T follicular helper cell (primary cell): ENCODE data around the gene LY6G6D.
A peak's percentile ranks its signal among the peaks of the same experiment; 100 is the strongest.
"Not testable (repeated sequence)": the region's sequence is repeated elsewhere in the genome, so short reads cannot be mapped to it uniquely, and the experiment has no call there.

Experiments used
- DNase-seq: peaks from one replicate; pipeline ENCODE4 v3.0.0-alpha.2; 2020; ENCODE audit warnings: low read depth

LY6G6D gene

GRCh38 chr6:31692353-31692752 is 22.8 kb upstream of the LY6G6D start:
- no peak for DNase-seq

DNA sequence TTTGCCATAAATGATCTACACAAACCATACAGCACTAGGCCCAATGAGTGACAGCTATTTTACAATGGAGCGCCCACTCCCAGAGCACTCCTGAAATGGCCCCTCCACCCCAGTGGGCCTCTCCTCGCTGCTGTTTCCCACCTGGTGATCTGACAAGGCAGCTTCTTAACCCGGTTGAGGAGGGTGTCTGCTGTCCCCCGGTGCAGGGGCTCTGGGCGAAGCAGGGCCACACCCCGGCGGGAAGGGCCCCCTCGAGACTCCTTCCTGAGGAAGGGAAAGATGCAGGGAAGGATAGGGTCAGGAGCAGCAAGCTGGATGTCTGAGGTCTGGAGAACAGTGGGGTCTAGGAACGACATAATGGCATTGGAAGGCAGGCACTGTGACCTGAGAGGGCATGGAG is 22.3 kb upstream of the LY6G6D start:
- no peak for DNase-seq

DNA sequence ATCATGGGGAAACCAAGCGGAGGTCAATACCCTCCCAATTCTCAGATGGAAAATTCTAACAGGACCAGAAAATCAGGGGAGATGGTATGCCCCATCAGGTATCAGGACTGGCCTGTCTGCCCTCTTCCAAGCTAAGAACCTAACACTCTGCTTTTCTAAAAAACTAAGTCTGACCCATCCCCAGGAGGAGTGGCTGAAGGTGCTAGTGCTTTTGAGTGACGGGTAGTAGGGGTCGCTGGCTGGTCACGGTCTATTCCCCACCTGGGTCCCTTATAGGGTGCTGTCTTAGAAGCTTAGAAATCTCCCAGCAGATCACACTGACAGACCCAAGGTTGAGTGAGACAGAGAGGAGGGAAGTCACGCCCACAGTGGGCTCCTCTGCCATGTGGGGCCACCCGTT is 21.6 kb upstream of the LY6G6D start:
- DNase-seq: no peak

- DNase-seq: no peak
Measured at GRCh38 chr6:31697555-31697954, 17.6 kb upstream of the LY6G6D start.

GRCh38 chr6:31700740-31701401 is 14.3 kb upstream of the LY6G6D start:
- DNase-seq: no peak

DNA sequence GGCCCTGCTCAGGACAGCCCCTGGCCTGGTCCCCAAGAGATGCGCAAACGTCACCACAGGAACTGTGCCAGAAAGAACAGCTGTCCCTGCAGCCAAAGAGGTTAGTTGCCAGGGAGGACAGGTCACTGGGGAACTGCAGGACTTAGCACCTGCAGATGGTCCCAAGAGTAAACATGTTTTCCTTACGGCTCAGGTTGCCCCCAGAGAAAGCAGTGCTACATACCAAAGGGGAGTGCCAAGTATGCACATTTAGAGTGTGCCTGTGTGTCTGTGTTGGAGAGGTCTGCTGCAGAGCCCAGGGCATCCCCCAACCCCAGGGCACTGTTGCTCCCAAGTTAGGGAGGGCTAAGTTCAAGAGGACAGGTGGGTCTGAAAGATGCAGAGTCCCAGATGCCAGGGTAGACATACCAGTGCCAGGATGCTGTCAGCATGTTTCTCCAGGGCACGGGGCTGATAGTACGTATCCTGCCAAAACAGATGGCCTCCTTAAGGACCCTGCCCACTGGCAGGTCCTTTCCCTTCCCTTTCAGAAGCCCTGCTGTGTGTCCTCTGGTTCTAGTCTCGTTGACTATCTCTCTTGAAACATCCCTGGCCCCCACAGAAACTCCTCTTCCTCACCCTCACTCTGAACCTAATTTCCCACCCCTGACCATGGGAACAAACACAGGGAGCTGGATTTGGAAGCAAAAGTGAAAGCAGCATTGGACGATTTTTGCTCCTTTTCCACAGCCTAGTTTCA is 13.3 kb upstream of the LY6G6D start:
- no peak for DNase-seq

DNA sequence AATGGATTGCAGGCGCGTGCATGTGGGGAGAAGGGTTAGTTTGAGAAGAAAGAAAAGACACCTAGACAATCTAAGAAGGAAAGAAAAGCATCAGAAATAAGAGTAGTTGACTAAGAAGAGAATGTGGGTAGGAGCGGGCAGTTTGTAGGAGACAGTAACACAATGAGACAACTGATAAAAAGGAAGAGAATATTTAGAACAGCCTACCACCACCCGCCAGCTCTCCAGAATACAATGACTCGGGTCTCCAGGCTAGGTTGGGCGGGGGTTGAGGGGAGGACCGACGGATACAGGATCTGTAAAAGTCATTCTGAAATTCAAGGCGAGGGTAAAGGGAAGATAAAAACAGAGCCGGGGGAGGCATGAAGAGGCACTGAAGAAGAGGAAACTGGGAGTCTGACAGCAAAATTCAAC is 12.7 kb upstream of the LY6G6D start:
- DNase-seq: no peak

DNA sequence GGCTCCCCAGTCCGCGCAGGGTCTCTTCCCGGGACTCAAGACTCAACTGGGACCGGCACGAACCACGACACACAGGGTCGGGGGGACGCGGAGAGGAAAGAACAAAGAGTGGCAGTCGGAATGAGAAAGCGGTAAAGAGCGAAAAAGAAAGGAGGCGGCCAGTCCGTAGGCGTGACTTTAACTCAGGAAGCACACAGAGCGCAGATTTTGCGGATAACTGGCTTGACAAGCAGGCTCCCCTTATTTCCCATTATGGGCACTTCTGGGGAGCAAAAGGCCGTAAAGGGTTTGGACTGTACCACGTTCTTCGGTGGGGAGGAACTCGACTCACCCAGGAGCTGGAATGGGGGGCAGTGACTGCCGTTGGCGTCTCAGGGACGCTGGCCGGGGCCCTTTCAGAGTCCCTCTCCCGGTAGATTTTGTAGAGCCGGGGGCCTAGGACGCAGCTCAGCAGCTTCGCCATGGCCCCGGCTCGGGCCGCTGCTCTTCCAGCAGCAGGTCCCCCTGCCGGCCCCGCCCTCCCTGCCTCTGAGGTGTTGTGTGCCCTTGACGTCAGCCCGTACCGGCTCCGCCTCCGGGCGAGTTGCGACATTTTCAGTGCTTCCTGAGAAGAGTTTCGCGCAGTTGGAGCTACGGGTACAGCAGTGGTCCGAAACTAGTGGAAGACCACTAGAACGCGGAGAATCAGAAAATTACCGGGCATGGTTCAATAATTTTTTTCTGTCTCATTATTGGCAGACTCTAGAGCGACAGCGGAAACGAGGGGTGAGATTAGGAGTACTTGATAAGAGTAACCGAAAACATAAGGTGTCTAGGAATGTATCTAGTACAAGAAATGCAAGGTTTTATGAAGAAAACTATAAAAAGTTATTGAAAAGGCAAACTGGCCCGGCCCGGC is 12.1 kb upstream of the LY6G6D start, which contains the start of gene ABHD16A:
TSS of gene ABHD16A (minus strand) at position 506 of the 898 bp plus-strand sequence. CDS start at position 463, 43 bp downstream.
- DNase-seq: peak; percentile 94

DNA sequence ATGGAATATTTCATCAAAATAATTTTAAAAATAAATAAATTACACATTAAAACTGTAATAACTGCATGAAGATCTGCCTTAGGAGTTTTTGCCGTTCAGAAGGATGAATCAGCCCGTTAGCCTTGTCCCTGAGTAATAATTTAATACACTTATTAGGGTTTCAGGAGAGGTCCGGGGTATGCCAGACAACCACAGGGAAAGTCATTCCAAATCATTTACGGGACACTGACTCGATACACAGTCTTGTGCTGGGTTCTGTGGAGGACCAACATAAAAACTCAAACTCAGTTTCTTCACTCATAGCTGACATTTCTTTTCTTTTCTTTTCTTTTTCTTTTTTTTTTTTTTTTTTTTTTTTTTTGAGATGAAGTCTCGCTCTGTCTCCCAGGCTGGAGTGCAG is 9.2 kb upstream of the LY6G6D start:
- no peak for DNase-seq

DNA sequence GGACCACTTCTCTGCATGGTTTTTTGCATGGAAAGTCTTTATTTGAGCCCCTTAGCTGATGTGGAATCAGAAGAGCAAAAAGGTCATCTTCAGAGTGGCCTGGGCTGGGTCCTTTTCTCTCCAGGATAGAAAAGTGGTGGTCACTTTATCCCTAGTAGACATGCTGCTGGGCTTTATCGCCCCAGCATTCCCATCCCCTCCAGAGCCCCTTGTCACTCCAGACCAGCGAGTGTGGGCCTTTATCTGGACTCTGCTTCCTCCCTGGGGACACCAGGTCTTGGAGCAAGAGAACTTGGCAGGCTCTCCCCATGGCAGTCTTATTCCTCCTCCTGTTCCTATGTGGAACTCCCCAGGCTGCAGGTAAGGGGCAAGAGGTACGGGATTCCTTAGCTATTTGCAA is 8.5 kb upstream of the LY6G6D start, which contains the start of gene LY6G6F:
TSS of gene LY6G6F (plus strand) at position 268 of the 400 bp plus-strand sequence. CDS start at position 309, 41 bp downstream.
- DNase-seq: no peak

DNA sequence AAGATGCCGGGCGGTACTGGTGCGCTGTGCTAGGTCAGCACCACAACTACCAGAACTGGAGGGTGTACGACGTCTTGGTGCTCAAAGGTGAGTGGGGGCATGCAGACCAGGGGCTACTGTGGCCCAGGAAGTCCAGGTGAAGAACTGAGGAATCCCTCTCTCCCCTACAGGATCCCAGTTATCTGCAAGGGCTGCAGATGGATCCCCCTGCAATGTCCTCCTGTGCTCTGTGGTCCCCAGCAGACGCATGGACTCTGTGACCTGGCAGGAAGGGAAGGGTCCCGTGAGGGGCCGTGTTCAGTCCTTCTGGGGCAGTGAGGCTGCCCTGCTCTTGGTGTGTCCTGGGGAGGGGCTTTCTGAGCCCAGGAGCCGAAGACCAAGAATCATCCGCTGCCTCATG is 7.4 kb upstream of the LY6G6D start:
- DNase-seq: no peak

DNA sequence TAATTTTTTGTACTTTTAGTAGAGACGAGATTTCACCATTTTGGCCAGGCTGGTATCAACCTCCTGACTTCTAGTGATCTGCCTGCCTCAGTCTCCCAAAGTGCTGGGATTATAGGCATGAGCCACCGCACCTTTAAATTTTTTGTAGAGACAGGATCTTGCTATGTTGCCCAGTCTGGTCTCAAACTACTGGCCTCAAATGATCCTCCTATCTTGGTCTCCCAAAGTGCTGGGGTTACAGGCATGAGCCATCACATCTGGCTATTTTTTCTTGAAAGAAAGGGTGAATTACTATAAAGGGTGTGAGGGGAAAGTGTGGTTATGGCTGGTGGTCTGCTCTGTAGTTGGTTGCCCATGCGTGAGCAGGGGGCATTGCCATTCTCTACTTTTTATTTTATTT is 6.9 kb upstream of the LY6G6D start:
- no peak for DNase-seq

- not testable (repeated sequence) for DNase-seq
Measured at GRCh38 chr6:31709157-31709556, 6.0 kb upstream of the LY6G6D start.

DNA sequence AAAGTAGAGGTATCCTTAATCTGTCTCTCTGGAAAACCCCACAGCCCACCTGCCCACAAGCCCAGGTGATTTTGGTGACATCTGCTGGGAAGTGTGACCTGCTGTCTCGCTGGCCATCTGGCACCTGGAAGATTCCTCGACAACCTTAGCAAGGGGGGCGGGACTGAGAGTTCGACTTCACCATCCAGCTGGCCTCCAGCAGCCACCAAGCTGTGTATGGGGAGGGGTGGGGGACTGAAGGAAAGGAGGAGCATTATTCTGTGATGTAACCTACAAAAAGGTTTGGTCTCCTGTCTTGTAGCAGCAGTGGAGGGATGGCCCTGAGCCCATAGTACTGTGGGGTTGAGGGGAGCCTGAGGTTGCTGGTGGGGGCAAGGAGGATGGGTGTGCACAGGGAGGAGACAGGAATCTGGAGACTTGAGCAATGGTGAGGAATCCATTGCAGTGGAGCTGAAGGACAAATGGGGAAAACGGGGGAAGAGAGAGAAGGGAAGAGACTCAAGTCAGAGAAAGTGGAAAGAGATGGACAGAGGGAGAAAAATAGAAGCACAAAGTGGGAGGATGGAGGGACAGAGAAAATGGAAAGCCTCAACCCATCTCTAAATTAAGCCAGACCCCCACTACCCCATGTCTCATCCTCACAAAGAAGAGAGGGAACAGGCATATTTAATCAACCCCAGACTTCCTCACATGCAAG is 4.5 kb upstream of the LY6G6D start:
- no peak for DNase-seq

GRCh38 chr6:31711233-31711632 is 3.9 kb upstream of the LY6G6D start:
- no peak for DNase-seq

GRCh38 chr6:31712296-31712695 is 2.9 kb upstream of the LY6G6D start:
- DNase-seq: no peak

- no peak for DNase-seq
Measured at GRCh38 chr6:31713465-31713864, 1.7 kb upstream of the LY6G6D start.

- no peak for DNase-seq
Measured at GRCh38 chr6:31713991-31714684, 1.0 kb upstream of the LY6G6D start.

GRCh38 chr6:31717499-31718222 is 2.5 kb downstream of the LY6G6D start:
- no peak for DNase-seq

GRCh38 chr6:31718265-31718664 is 3.1 kb downstream of the LY6G6D start:
- DNase-seq: no peak
